IMR-90 (cell line): ENCODE data around the gene MCF2L. TPM values are rescaled to one million over a fixed set of nuclear protein-coding genes. Genes with fewer than 3 reads are reported as not detected.

Experiments
- ATAC-seq: fragments of 200-7000 bp; cut with Tn5 transposase; 2 replicates; pipeline ENCODE4 v1.9.1; 2020; ENCODE audit warnings: low read depth, mild to moderate bottlenecking, moderate library complexity
- BruUV-seq: library from RNA; stranded (reverse); fragments of 400-500 nt; replicated peaks from 2 replicates; lab custom pipeline; 2021; lab: Mats Ljungman, UMichigan
- CTCF ChIA-PET: fragments of 300-600 bp; formaldehyde crosslinking; extraction: SDS; loops from one replicate; lab custom pipeline; 2021; ENCODE audit warnings: antibody characterized with exemption; lab: Yijun Ruan, JAX
- POLR2A ChIA-PET: fragments of 300-600 bp; sonication (Branson Sonifier 250); formaldehyde crosslinking; loops from one replicate; lab custom pipeline; 2022; ENCODE audit warnings: antibody characterized with exemption; ENCODE audit not compliant: unreplicated experiment; lab: Charles Lee
- DNase-seq: peaks from one replicate; pipeline ENCODE4 v3.0.0; 2013
- H2AFZ ChIP-seq: replicated peaks from 2 replicates; pipeline ENCODE3; 2013; ENCODE audit warnings: low read length, mild to moderate bottlenecking; ENCODE audit not compliant: poor library complexity
- H2AK5ac ChIP-seq: 2 replicates; pipeline ENCODE4 v1.6.1; 2013; ENCODE audit warnings: low read depth, low read length, inconsistent platforms
- H2AK9ac ChIP-seq: replicated peaks from 2 replicates; pipeline ENCODE3; 2013; ENCODE audit warnings: mild to moderate bottlenecking, low read depth, low read length, moderate library complexity; ENCODE audit not compliant: poor library complexity
- H2BK120ac ChIP-seq: 2 replicates; pipeline ENCODE4 v1.6.1; 2013; ENCODE audit warnings: low read depth, low read length, inconsistent platforms
- H2BK15ac ChIP-seq: 3 replicates; pipeline ENCODE4 v1.6.1; 2013; ENCODE audit warnings: low read depth, low read length, inconsistent platforms
- H2BK20ac ChIP-seq: 2 replicates; pipeline ENCODE4 v1.6.1; 2013; ENCODE audit warnings: low read depth, mild to moderate bottlenecking, inconsistent platforms, low read length, moderate library complexity
- H2BK5ac ChIP-seq: 2 replicates; pipeline ENCODE4 v1.6.1; 2013; ENCODE audit warnings: mild to moderate bottlenecking, low read depth, low read length, inconsistent platforms; ENCODE audit not compliant: poor library complexity, severe bottlenecking
- H3K14ac ChIP-seq: replicated peaks from 2 replicates; pipeline ENCODE4 v1.6.1; 2013; ENCODE audit warnings: low read depth, low read length, inconsistent platforms
- H3K18ac ChIP-seq: 2 replicates; pipeline ENCODE4 v1.6.1; 2013; ENCODE audit warnings: low read depth, low read length, control low read depth
- H3K23ac ChIP-seq: 2 replicates; pipeline ENCODE4 v1.6.1; 2013; ENCODE audit warnings: low read depth, low read length, inconsistent platforms
- H3K27ac ChIP-seq: 2 replicates; pipeline ENCODE4 v1.5.1; 2013; ENCODE audit warnings: mild to moderate bottlenecking, control low read depth, low read length; ENCODE audit not compliant: insufficient read depth
- H3K27me3 ChIP-seq: 2 replicates; pipeline ENCODE4 v1.6.1; 2013; ENCODE audit warnings: low read length; ENCODE audit not compliant: control insufficient read depth, insufficient read depth
- H3K36me3 ChIP-seq: 2 replicates; pipeline ENCODE4 v1.6.1; 2013; ENCODE audit warnings: low read length, mixed read lengths; ENCODE audit not compliant: control insufficient read depth, insufficient read depth
- H3K4ac ChIP-seq: 2 replicates; pipeline ENCODE4 v1.6.1; 2013; ENCODE audit warnings: low read depth, low read length, inconsistent platforms
- H3K4me1 ChIP-seq: 2 replicates; pipeline ENCODE4 v1.6.1; 2013; ENCODE audit warnings: low read length, mixed read lengths; ENCODE audit not compliant: control insufficient read depth, insufficient read depth
- H3K4me2 ChIP-seq: 2 replicates; pipeline ENCODE4 v1.6.1; 2013; ENCODE audit warnings: low read depth, mild to moderate bottlenecking, control low read depth, low read length, moderate library complexity
- H3K4me3 ChIP-seq: 2 replicates; pipeline ENCODE4 v1.5.1; 2013; ENCODE audit warnings: low read depth, mild to moderate bottlenecking, control low read depth, low read length, moderate library complexity; ENCODE audit not compliant: insufficient read depth
- H3K56ac ChIP-seq: 2 replicates; pipeline ENCODE4 v1.6.1; 2013; ENCODE audit warnings: low read length, inconsistent platforms; ENCODE audit not compliant: insufficient read depth; ENCODE audit errors: extremely low read depth
- H3K79me1 ChIP-seq, 2 experiments: 2 replicates each; pipeline ENCODE4 v1.6.1; 2013; ENCODE audit warnings: low read length in 2 of 2, inconsistent platforms in 1 of 2, low read depth in 1 of 2
- H3K9ac ChIP-seq: 2 replicates; pipeline ENCODE4 v1.6.1; 2013; ENCODE audit warnings: low read depth, low read length, control low read depth
- H3K9me1 ChIP-seq: 2 replicates; pipeline ENCODE4 v1.6.1; 2013; ENCODE audit warnings: low read length, inconsistent platforms; ENCODE audit not compliant: insufficient read depth
- H3K9me3 ChIP-seq: 2 replicates; pipeline ENCODE4 v1.6.1; 2013; ENCODE audit warnings: low read length; ENCODE audit not compliant: control insufficient read depth, insufficient read depth
- H4K20me1 ChIP-seq: 2 replicates; pipeline ENCODE4 v1.6.1; 2013; ENCODE audit warnings: low read length, inconsistent platforms; ENCODE audit not compliant: insufficient read depth
- H4K5ac ChIP-seq: 2 replicates; pipeline ENCODE4 v1.6.1; 2013; ENCODE audit warnings: mild to moderate bottlenecking, low read depth, low read length, control low read depth
- H4K8ac ChIP-seq, 2 experiments: 2 replicates each; pipeline ENCODE4 v1.6.1; 2013; ENCODE audit warnings: low read depth in 2 of 2, low read length in 2 of 2, control low read depth in 1 of 2, inconsistent platforms in 1 of 2
- H4K91ac ChIP-seq: 2 replicates; pipeline ENCODE4 v1.6.1; 2013; ENCODE audit warnings: low read depth, low read length, inconsistent platforms; ENCODE audit not compliant: insufficient read depth
- BHLHE40 ChIP-seq: fragments of 150-350 bp; IDR thresholded peaks from 2 replicates; pipeline ENCODE4 v1.6.1; 2016; ENCODE audit warnings: mild to moderate bottlenecking, low read depth, low read length
- CEBPB ChIP-seq: IDR thresholded peaks from 2 replicates; pipeline ENCODE4 v1.6.1; 2012; ENCODE audit warnings: low read depth, low read length, improper control_type of control experiment
- CHD1 ChIP-seq: IDR thresholded peaks from 2 replicates; pipeline ENCODE4 v1.6.1; 2012; ENCODE audit warnings: low read depth, low read length, improper control_type of control experiment
- FOS ChIP-seq: fragments of 150-350 bp; IDR thresholded peaks from 2 replicates; pipeline ENCODE4 v1.6.1; 2016; ENCODE audit warnings: low read depth, low read length
- MAZ ChIP-seq: IDR thresholded peaks from 2 replicates; pipeline ENCODE4 v1.6.1; 2012; ENCODE audit warnings: low read depth, mild to moderate bottlenecking, low read length, improper control_type of control experiment, moderate library complexity, borderline replicate concordance
- NFE2L2 ChIP-seq: fragments of 150-350 bp; IDR thresholded peaks from 2 replicates; pipeline ENCODE4 v1.6.1; 2016; ENCODE audit warnings: low read depth, mild to moderate bottlenecking, low read length
- RAD21 ChIP-seq: IDR thresholded peaks from 2 replicates; pipeline ENCODE4 v1.6.1; 2012; ENCODE audit warnings: low read length, improper control_type of control experiment
- RCOR1 ChIP-seq: IDR thresholded peaks from 2 replicates; pipeline ENCODE4 v1.6.1; 2012; ENCODE audit warnings: mild to moderate bottlenecking, low read length, improper control_type of control experiment; ENCODE audit not compliant: insufficient replicate concordance
- RFX5 ChIP-seq: IDR thresholded peaks from 2 replicates; pipeline ENCODE4 v1.8.0; 2012; ENCODE audit warnings: low read depth, mild to moderate bottlenecking, low read length, moderate library complexity
- SMC3 ChIP-seq: fragments of 150-350 bp; IDR thresholded peaks from 2 replicates; pipeline ENCODE4 v1.6.1; 2016; ENCODE audit warnings: low read depth, mild to moderate bottlenecking, antibody characterized with exemption, low read length, moderate library complexity
- WGBS, 2 experiments: methylation state at CpG; one replicate each; pipeline versions ENCODE4 v1.1.5 to v1.1.7; 2013; ENCODE audit warnings: missing lambda C conversion rate in 2 of 2; ENCODE audit not compliant: insufficient read length in 1 of 2; ENCODE audit errors: extremely low coverage in 2 of 2; 5-methylcytosine and 5-hydroxymethylcytosine counted together
- dilution Hi-C: fragments of 300-500 bp; cut with HindIII; formaldehyde crosslinking; loops from one replicate; pipeline ENCODE4 v1.14.3; 2018; ENCODE audit warnings: low sequenced_read_pairs; ENCODE audit not compliant: unreplicated experiment
- in situ Hi-C: fragments of 300-500 bp; cut with MboI; formaldehyde crosslinking; loops from 3 replicates; pipeline ENCODE4 v1.14.3; 2019; ENCODE audit warnings: low sequenced_read_pairs, inconsistent platforms, mixed read lengths
- intact Hi-C: fragments of 100-400 bp; cut with micrococcal nuclease; formaldehyde crosslinking; loops from 2 replicates; pipeline ENCODE4 v1.10.0; 2022
- polyA plus RNA-seq, 3 experiments: library from polyadenylated mRNA; depleted of rRNA; stranded (reverse); fragments of >200 nt; gene quantifications; 2 replicates each; pipeline ENCODE4 v1.2.3, GENCODE V29; 2012; ENCODE audit warnings: low replicate concordance in 1 of 3
- total RNA-seq: library from RNA; depleted of rRNA; stranded (reverse); fragments of >200 nt; gene quantifications from 2 replicates; pipeline ENCODE4 v1.2.3, GENCODE V29; 2012
- TF ChIP-seq, protein P1 (sequence below): fragments of 150-350 bp; IDR thresholded peaks from 2 replicates; pipeline ENCODE4 v1.6.1; 2017; ENCODE audit warnings: mild to moderate bottlenecking, antibody characterized with exemption, low read length, low read depth
- TF ChIP-seq, protein P2 (sequence below): fragments of 150-350 bp; IDR thresholded peaks from 2 replicates; pipeline ENCODE4 v1.6.1; 2016; ENCODE audit warnings: low read depth, mild to moderate bottlenecking, low read length, moderate library complexity, borderline replicate concordance

The MCF2L gene
- total and polyA plus RNA-seq, 2 of the 4 experiments (the other 2 are of a cell fraction): 0.18 TPM; not detected in 1

DNA sequence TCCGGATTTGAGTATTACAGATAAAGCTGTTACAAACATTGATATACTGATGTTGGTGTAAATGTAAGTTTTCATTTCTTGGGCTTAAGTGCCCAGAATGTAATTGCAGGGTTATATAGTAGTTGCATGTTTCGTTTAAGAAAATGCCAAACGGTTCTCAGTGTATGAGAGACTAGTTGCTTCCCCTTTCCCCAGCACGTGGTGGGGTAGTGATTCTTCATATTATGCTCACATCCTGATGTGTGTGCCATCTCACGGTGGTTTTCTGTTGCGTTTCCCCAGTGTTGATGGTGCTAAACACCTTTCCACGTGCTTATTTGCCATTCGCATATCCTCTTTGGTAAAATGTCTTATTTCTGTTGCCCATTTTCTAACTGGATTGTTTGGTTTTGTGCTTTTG lies 101.8 kb downstream of the MCF2L start:
- Histone ChIP-seq H2BK120ac (no peak overlapping the region), H2AK5ac (no peak overlapping the region), H3K4ac (no peak overlapping the region), H2BK15ac (no peak overlapping the region), H2BK5ac (no peak overlapping the region), H3K23ac (no peak overlapping the region), H3K4me1 (no peaks in the 10 kb centered on the region), H3K18ac (no peak overlapping the region), H3K14ac (no peak overlapping the region), H2AFZ (no peak overlapping the region), H3K56ac (no peak overlapping the region), H3K9me1 (no peaks in the 10 kb centered on the region), H2BK20ac (no peak overlapping the region), H3K4me2 (no peak overlapping the region), H3K27me3 (peaks cover 22% of the 10 kb centered on the region), H2AK9ac (no peak overlapping the region), H4K8ac (no peak overlapping the region), H4K20me1 (no peaks in the 10 kb centered on the region), H3K79me1 (no peaks in the 10 kb centered on the region), H4K91ac (no peak overlapping the region), H3K4me3 (no peak overlapping the region), H3K36me3 (no peaks in the 10 kb centered on the region), H3K9me3 (no peaks in the 10 kb centered on the region), H4K5ac (no peak overlapping the region), H3K27ac (no peak overlapping the region), H3K9ac (no peak overlapping the region)
- no peak for ATAC-seq
- ChIA-PET POLR2A (no interaction called here), CTCF (no interaction called here)
- dilution Hi-C loops (no loop called here), intact Hi-C loops (no loop called here), in situ Hi-C loops (no loop called here)
- DNase-seq: no peak
- WGBS, 2 experiments: no CpG with 5 or more reads among the region's 8 CpGs
- no peak for TF ChIP-seq NFE2L2
- TF ChIP-seq MAZ: no peak
- no peak for TF ChIP-seq CHD1
- TF ChIP-seq CEBPB: no peak
- TF ChIP-seq SMC3: no peak
- TF ChIP-seq, protein P1, sequence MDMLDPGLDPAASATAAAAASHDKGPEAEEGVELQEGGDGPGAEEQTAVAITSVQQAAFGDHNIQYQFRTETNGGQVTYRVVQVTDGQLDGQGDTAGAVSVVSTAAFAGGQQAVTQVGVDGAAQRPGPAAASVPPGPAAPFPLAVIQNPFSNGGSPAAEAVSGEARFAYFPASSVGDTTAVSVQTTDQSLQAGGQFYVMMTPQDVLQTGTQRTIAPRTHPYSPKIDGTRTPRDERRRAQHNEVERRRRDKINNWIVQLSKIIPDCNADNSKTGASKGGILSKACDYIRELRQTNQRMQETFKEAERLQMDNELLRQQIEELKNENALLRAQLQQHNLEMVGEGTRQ: no peak
- TF ChIP-seq BHLHE40: no peak
- TF ChIP-seq RAD21: no peak
- no peak for TF ChIP-seq RCOR1
- no peak for TF ChIP-seq FOS
- TF ChIP-seq RFX5: no peak
- TF ChIP-seq, protein P2, sequence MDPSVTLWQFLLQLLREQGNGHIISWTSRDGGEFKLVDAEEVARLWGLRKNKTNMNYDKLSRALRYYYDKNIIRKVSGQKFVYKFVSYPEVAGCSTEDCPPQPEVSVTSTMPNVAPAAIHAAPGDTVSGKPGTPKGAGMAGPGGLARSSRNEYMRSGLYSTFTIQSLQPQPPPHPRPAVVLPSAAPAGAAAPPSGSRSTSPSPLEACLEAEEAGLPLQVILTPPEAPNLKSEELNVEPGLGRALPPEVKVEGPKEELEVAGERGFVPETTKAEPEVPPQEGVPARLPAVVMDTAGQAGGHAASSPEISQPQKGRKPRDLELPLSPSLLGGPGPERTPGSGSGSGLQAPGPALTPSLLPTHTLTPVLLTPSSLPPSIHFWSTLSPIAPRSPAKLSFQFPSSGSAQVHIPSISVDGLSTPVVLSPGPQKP: no peak
- BruUV-seq: no TSS peak
